GM12891 (cell line): ENCODE measurements around the gene PIK3AP1.

Source experiments
- POLR2A ChIP-seq: IDR thresholded peaks from 2 replicates; pipeline ENCODE4 v1.6.1; 2011; ENCODE audit warnings: low read depth, low read length, control low read depth
- POLR2AphosphoS5 ChIP-seq: IDR thresholded peaks from 2 replicates; pipeline ENCODE4 v1.6.1; 2011; ENCODE audit warnings: low read depth, low read length, control low read depth
- POU2F2 ChIP-seq: IDR thresholded peaks from 2 replicates; pipeline ENCODE4 v1.6.1; 2011; ENCODE audit warnings: low read depth, mild to moderate bottlenecking, control low read depth, low read length, moderate library complexity
- SPI1 ChIP-seq: IDR thresholded peaks from 2 replicates; pipeline ENCODE4 v1.6.1; 2011; ENCODE audit warnings: low read depth, low read length, control low read depth
- TAF1 ChIP-seq: IDR thresholded peaks from 2 replicates; pipeline ENCODE4 v1.6.1; 2011; ENCODE audit warnings: low read depth, low read length, control low read depth

GRCh38 chr10:96704563-96704962, 15.8 kb downstream of the PIK3AP1 start:
- TF ChIP-seq POLR2A (no peak), POLR2AphosphoS5 (no peak), POU2F2 (no peak), SPI1 (no peak), TAF1 (no peak)
